ENCODE measurements around the gene TM4SF18. TPM values are rescaled to one million over a fixed set of nuclear protein-coding genes. Genes with fewer than 3 reads are reported as not detected.

TM4SF18 gene
- total RNA-seq, 1 experiment from 2014 or later, result 9.8 TPM

GRCh38 chr3:149327156-149327555 is 6.3 kb downstream of the TM4SF18 start:
- no peak overlapping the region for H4K91ac ChIP-seq (ENCODE audit: insufficient read length, low read depth, low read length)
- H3K14ac ChIP-seq (ENCODE audit: insufficient read depth, low read length), result no peak overlapping the region
- H3K18ac ChIP-seq (ENCODE audit: insufficient read length, low read depth, low read length), result no peak overlapping the region
- H4K8ac ChIP-seq (replicated peaks; ENCODE audit: insufficient read length, low read depth, low read length), result no peak overlapping the region
- WGBS (ENCODE audit: extremely low coverage, insufficient read length, low lambda C conversion rate), result no CpG with 5 or more reads among the region's 2 CpGs
- no peaks in the 10 kb centered on the region for H3K23me2 ChIP-seq (ENCODE audit: insufficient read length, low read depth, low read length, poor library complexity, severe bottlenecking)
- Mint-ChIP-seq H3K9me3 (no peaks in the 10 kb centered on the region), H3K27ac (no peak overlapping the region; a peak in 1 of 7 replicates), H3K36me3 (ENCODE audit: insufficient read depth in 1 of 3, low read depth in 3 of 3) (peaks cover 0 to 11% (median 2%) of the 10 kb centered on the region in 3 experiments; a peak in 3 of 7 replicates), H3K4me3 (no peak overlapping the region), H3K27me3 (ENCODE audit: low read depth) (no peaks in the 10 kb centered on the region), H3K4me1 (peaks cover 2 to 6% of the 10 kb centered on the region in 2 experiments; a peak in 1 of 4 replicates)
- no peak overlapping the region for H3K23ac ChIP-seq (ENCODE audit: insufficient read length, low read depth, low read length)
- H2BK12ac ChIP-seq (ENCODE audit: insufficient read length, low read depth, low read length), result no peak overlapping the region
- no peak overlapping the region for H4K5ac ChIP-seq (ENCODE audit: insufficient read length, low read depth, low read length)
- no peaks in the 10 kb centered on the region for H4K20me1 ChIP-seq (ENCODE audit: control insufficient read depth, insufficient read depth, insufficient read length)
- no peak for TF ChIP-seq CTCF (conservative IDR thresholded peaks at IDR 0.05)
- no peak overlapping the region for H3K9ac ChIP-seq (ENCODE audit: extremely low read depth, insufficient read length, low read length)
- no peaks in the 10 kb centered on the region for H3K9me3 ChIP-seq (ENCODE audit: control insufficient read depth, low read depth, low read length)
- no peak overlapping the region for H2BK20ac ChIP-seq (ENCODE audit: low read depth, low read length, poor library complexity, severe bottlenecking)
- no peak overlapping the region for H2BK5ac ChIP-seq (ENCODE audit: insufficient read length, low read length)
- no peak overlapping the region for H2AK5ac ChIP-seq (ENCODE audit: insufficient read length, low read length)
- H3K79me2 ChIP-seq (ENCODE audit: insufficient read depth, low read length), result no peaks in the 10 kb centered on the region; the same call in 1 of the 2 replicates
- no peak overlapping the region for H3K27ac ChIP-seq (ENCODE audit: insufficient read length, low read depth, low read length)
- no peaks in the 10 kb centered on the region for H3K27me3 ChIP-seq (ENCODE audit: insufficient read depth, low read length)
- no peak overlapping the region for H3K4ac ChIP-seq (ENCODE audit: low read depth, low read length)
- H3K79me1 ChIP-seq (ENCODE audit: insufficient read depth, low read depth, low read length, poor library complexity, severe bottlenecking), result no peaks in the 10 kb centered on the region
- no peak overlapping the region for H3K56ac ChIP-seq (ENCODE audit: insufficient read length, low read depth, low read length)
- no peak overlapping the region for H2BK120ac ChIP-seq (ENCODE audit: low read depth, low read length, poor library complexity, severe bottlenecking)
- no peak overlapping the region for H3T11ph ChIP-seq (ENCODE audit: low read length)
- DNase-seq, result no peak
- no peaks in the 10 kb centered on the region for H3K4me1 ChIP-seq (ENCODE audit: insufficient read depth, low read length)
- H2AFZ ChIP-seq (ENCODE audit: low read length), result no peak overlapping the region
- no peak overlapping the region for H3K4me2 ChIP-seq (ENCODE audit: insufficient read depth, insufficient read length, low read length)
- no peak overlapping the region for H2BK15ac ChIP-seq (ENCODE audit: low read depth, low read length)

Data from H9 (cell line).